ENCODE data around the gene B3GAT2.

- TF ChIP-seq EZH2 (IDR thresholded peaks at IDR 0.05; ENCODE audit: insufficient read depth, poor library complexity, severe bottlenecking) (no peak), EZH2phosphoT487 (IDR thresholded peaks at IDR 0.05; ENCODE audit: insufficient read depth, low read depth) (no peak)
Observed at GRCh38 chr6:70831427-70831826, 125.4 kb downstream of the B3GAT2 start.

All from GM23248 (cell line).